HG03039 (cell line): ENCODE results near the gene ARHGEF6.

Experiments
- ATAC-seq: cut with Tn5 transposase; IDR thresholded peaks from one replicate; pipeline ENCODE4 v1.9.1; 2021; ENCODE audit warnings: mild to moderate bottlenecking, moderate library complexity; ENCODE audit not compliant: unreplicated experiment

ARHGEF6 gene

GRCh38 chrX:136650811-136651210 lies 129.9 kb downstream of the ARHGEF6 start:
- ATAC-seq, result no peak

DNA sequence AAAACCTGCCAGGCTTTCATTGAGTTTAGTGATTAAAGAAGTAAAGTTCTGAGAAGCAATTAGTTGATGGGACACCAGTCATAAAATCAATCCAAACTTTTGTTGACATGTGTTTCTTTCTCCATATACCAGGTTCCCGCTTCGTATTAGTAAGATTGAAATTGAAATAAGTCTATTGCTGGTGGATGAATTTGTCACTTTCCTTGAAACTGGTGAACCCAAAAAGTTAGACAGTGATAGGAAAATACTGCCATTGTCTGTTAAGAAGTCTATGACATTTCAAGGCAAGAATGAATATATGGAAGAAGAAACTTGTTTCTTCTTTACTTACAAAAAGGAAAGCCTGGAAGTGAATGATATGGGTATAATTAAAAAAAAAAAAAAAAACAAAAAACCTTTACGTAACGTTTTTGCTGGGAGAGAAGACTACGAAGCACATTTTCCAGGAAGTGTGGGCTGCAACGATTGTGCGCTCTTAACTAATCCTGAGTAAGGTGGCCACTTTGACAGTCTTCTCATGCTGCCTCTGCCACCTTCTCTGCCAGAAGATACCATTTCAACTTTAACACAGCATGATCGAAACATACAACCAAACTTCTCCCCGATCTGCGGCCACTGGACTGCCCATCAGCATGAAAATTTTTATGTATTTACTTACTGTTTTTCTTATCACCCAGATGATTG lies 132.9 kb downstream of the ARHGEF6 start, which contains the start of gene CD40LG:
Gene CD40LG, plus strand, starts transcription at position 482 of the 684 bp plus-strand sequence. Its CDS starts 91 bp downstream, at position 573.
- no peak for ATAC-seq

DNA sequence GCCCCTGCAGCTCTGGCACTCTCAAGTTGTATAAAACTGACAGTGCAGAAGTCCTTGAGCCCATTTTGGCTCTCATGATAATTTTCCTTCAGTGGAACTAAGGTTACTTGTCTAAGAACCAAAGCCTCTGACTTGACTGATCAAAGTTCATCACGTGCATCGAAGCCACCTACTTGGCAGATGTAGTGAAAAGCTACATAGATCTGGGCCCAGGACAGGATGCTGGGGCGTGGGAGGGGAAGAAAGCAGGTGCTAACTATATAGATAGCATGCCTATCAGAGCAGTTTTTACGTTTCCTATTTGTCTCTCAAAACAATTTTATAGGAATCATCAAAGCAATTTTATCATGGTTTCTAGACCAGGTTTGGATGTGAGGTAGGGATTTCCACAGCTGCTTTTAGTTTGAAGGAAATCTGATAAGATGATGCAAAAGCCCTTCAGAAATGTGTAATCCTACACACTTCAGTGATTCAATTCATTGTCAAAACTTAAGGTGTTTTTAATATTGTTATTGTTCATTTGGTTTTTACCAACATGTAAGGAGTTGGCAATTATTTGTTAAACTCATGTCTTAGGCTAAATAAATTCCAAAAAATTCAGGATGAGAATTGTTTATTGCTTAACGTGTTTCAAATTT lies 134.0 kb downstream of the ARHGEF6 start:
- no peak for ATAC-seq

- no peak for ATAC-seq
Observed at GRCh38 chrX:136643243-136643642, 137.5 kb downstream of the ARHGEF6 start.

- no peak for ATAC-seq
Observed at GRCh38 chrX:136639506-136640176, 141.1 kb downstream of the ARHGEF6 start.

GRCh38 chrX:136636121-136636520 lies 144.6 kb downstream of the ARHGEF6 start:
- no peak for ATAC-seq

DNA sequence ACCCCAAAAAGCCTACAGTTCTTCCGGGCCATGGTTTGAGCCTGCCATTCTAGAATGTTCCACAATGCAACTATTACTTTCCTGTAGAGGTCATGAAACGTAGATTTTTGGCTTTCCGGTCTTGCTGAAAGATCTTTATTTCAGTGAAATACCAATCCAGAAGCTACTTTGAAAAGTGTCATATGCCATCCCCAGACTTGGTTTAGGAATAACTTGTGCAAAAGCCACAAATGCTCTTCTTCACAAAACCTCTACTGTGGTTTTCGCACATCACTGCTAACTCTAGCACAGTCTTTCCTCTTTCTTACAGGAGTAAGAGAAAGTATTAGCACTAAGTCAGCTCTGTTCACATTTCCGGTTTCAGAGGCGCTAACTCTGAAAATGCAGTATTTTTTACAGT lies 145.5 kb downstream of the ARHGEF6 start:
- no peak for ATAC-seq

GRCh38 chrX:136630881-136631280 lies 149.9 kb downstream of the ARHGEF6 start:
- no peak for ATAC-seq

GRCh38 chrX:136629084-136629750 lies 151.5 kb downstream of the ARHGEF6 start:
- ATAC-seq, result no peak

DNA sequence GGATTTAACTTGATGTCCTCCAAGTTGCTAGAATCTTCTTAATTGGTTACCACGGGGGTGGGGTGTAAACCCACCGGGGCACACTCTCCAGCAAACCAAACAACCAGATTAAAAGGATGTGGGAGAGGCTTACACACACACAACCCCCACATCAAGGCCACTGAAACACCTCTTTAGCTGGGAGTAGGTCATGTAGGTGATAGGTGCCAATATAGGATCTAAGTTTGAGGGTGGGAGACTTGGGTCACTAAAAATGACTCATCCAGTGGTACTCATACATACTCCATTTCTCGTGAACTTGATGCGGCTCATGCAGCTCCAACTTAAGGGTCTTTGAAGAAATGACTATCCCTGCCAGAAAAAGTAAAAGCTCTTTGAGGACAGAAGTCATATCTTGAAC lies 153.3 kb downstream of the ARHGEF6 start:
- ATAC-seq, result no peak

DNA sequence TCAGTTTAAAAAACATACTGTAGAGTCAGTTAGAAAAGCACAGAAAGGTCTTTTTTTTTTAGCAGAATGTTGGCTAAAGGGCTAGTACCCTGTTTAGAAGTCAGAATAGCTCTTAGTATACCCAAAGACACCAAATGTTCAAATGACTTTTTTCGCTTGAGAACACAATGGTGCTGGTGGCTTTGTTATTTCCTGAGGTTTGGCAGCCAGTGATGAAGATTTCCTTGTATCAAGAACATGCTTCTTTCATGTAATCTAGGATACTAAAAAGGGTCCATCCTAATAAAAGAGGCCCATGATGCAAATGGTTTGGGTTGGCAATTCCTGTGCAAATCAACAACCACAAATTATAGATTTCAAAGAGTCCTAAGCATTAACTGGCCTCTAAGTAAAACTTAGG lies 153.8 kb downstream of the ARHGEF6 start:
- no peak for ATAC-seq

GRCh38 chrX:136626237-136626636 lies 154.5 kb downstream of the ARHGEF6 start:
- ATAC-seq, result no peak

DNA sequence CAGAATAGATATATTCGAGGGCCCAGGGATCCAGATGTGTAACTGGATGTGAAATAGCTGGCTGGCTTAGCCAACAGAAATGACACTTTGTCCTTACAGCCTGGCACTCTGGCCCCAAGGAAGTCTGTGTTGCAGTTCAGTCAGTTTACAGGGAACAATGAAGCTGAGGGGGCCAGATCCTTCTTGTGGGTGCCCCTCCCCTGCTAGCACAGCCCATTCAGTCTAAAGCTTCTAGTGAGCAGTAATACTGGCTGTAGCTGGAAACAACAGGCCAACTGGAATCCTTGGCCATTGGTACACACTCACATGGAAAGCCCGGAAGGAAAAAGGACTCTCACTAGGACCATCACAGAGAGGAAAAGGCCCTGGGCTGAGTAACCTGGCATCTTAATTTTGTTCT lies 155.5 kb downstream of the ARHGEF6 start:
- ATAC-seq, result no peak

GRCh38 chrX:136623396-136623795 lies 157.3 kb downstream of the ARHGEF6 start:
- no peak for ATAC-seq

DNA sequence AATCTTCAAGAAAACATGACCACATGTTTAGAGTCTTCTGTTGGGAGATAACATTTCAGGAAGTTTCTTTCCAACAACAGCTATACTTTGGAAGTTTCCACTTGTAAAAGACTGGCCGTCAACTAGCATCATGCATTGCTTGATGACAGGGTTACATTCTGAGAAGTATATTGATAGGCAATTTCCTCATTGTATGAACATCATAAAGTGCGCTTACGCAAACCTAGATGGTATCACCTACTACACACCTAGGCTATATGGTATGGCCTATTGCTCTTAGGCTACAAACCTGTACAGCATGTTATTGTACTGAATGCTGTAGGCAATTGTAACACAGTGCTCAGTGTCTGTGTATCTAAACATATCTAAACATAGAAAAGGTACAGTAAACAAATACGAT lies 158.2 kb downstream of the ARHGEF6 start:
- no peak for ATAC-seq

DNA sequence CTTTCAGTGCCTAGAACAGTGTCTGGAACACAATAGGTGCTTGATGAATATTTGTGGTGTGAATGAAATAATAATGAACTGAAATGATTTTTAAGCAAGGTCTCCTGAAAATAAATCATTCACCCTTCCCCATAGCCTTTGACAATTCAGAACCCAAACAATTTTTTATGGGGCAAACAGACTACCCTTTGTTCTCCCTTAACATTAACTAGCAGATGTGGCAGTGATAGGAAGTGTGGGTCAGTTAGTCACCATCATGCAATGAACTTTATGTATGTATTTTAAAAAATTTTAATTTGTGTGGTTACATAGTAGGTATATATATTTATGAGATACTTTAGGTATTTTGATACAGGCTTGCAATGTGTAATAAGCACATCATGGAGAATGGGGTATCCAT lies 160.0 kb downstream of the ARHGEF6 start:
- ATAC-seq, result no peak

DNA sequence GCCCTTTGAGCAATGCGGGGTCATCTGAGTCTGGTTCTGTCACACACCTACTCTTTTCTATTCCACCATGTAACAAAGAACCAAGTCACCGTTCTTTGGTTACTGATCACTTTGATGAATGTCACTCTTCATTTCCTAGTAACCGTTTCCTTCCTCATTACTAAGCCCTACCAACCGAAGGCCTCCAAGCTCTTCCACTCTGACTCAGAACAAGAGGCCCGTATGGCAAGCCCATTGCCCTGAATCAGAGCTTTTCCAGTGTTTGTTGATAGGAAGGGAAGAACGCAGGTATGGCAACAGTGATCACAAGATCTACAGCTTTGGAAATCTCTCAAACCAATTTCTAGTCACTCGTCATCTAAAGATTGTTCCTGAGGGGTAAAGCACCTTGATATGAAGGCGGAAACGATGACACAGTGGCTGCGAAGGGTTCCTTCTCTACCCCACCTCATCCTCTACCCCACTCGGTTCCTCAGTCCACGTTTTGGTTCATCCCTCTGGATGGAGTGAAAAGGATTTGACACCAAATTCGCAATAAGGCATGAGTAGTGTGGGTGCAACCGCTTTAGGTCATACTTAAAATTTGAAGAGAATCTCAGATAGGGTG lies 160.7 kb downstream of the ARHGEF6 start:
- no peak for ATAC-seq

GRCh38 chrX:136616987-136617685 lies 163.6 kb downstream of the ARHGEF6 start:
- peak; percentile 83 for ATAC-seq
